Measurements from ENCODE around the gene CCRL2.

- TF ChIP-seq TAF1 (IDR thresholded peaks at IDR 0.05; ENCODE audit: low read depth) (no peak), RAD21 (IDR thresholded peaks at IDR 0.05; ENCODE audit: low read depth) (no peak)
Observed at GRCh38 chr3:46383211-46383950, 23.7 kb upstream of the CCRL2 start.

All from Ishikawa (cell line).